Stimulated activated CD8-positive, alpha-beta memory T cell treated with anti-CD3 and anti-CD28 coated beads, Interleukin-15, amount 100 ng/mL, for 1 hour (primary cell): Measurements from ENCODE around the gene ARMC8.

Experiments used
- DNase-seq: peaks from one replicate; pipeline ENCODE4 v3.0.0-alpha.2; 2020; ENCODE audit warnings: low read depth

The ARMC8 gene

GRCh38 chr3:138253609-138254008 is 66.5 kb downstream of the ARMC8 start:
- no peak for DNase-seq

GRCh38 chr3:138254216-138254615 is 67.1 kb downstream of the ARMC8 start:
- no peak for DNase-seq

GRCh38 chr3:138256022-138256421 is 68.9 kb downstream of the ARMC8 start:
- DNase-seq = no peak

GRCh38 chr3:138257986-138258385 is 70.9 kb downstream of the ARMC8 start:
- no peak for DNase-seq

GRCh38 chr3:138259126-138259525 is 72.0 kb downstream of the ARMC8 start:
- DNase-seq = no peak

- no peak for DNase-seq
These were observed 73.5 kb downstream of the ARMC8 start for GRCh38 chr3:138260611-138261010.

GRCh38 chr3:138263104-138263503 is 76.0 kb downstream of the ARMC8 start:
- no peak for DNase-seq

GRCh38 chr3:138265745-138266144 is 78.6 kb downstream of the ARMC8 start:
- no peak for DNase-seq

- DNase-seq = no peak
These were observed 80.0 kb downstream of the ARMC8 start for GRCh38 chr3:138267083-138267482.

- DNase-seq = no peak
These were observed 83.1 kb downstream of the ARMC8 start for GRCh38 chr3:138270245-138270644.

GRCh38 chr3:138271189-138271794 is 84.2 kb downstream of the ARMC8 start:
- no peak for DNase-seq

- no peak for DNase-seq
These were observed 94.5 kb downstream of the ARMC8 start for GRCh38 chr3:138281561-138281960.

GRCh38 chr3:138282836-138283235 is 95.7 kb downstream of the ARMC8 start:
- no peak for DNase-seq

- no peak for DNase-seq
These were observed 97.0 kb downstream of the ARMC8 start for GRCh38 chr3:138284079-138284478.

GRCh38 chr3:138284957-138285477 is 97.9 kb downstream of the ARMC8 start:
- no peak for DNase-seq

- no peak for DNase-seq
These were observed 102.2 kb downstream of the ARMC8 start for GRCh38 chr3:138289260-138289659.

GRCh38 chr3:138289701-138290100 is 102.6 kb downstream of the ARMC8 start:
- no peak for DNase-seq

GRCh38 chr3:138296639-138297038 is 109.5 kb downstream of the ARMC8 start:
- no peak for DNase-seq

- no peak for DNase-seq
These were observed 110.0 kb downstream of the ARMC8 start for GRCh38 chr3:138297059-138297607.

GRCh38 chr3:138297876-138298275 is 110.8 kb downstream of the ARMC8 start:
- DNase-seq = no peak

- no peak for DNase-seq
These were observed 113.5 kb downstream of the ARMC8 start for GRCh38 chr3:138300647-138301046.

GRCh38 chr3:138303474-138303873 is 116.4 kb downstream of the ARMC8 start:
- no peak for DNase-seq

- no peak for DNase-seq
These were observed 120.8 kb downstream of the ARMC8 start for GRCh38 chr3:138307899-138308298.

- no peak for DNase-seq
These were observed 121.7 kb downstream of the ARMC8 start for GRCh38 chr3:138308783-138309182.
